H9 (cell line): ENCODE measurements around the gene TMEM176A. TPM values are rescaled to one million over a fixed set of nuclear protein-coding genes. Genes with fewer than 3 reads are reported as not detected.

Experiments
- DNase-seq: peaks from one replicate; pipeline ENCODE4 v3.0.0-alpha.2; 2017
- H2AFZ ChIP-seq: one replicate; pipeline ENCODE4 v1.6.1; 2013; ENCODE audit warnings: mild to moderate bottlenecking, low read length, control low read depth, moderate library complexity
- H2AK5ac ChIP-seq: 2 replicates; pipeline ENCODE4 v1.6.1; 2013; ENCODE audit warnings: low read length, control low read depth, mixed read lengths; ENCODE audit not compliant: insufficient read length
- H2BK120ac ChIP-seq: one replicate; pipeline ENCODE4 v1.6.1; 2013; ENCODE audit warnings: low read depth, mild to moderate bottlenecking, low read length, control low read depth, inconsistent platforms; ENCODE audit not compliant: poor library complexity, severe bottlenecking
- H2BK12ac ChIP-seq: 2 replicates; pipeline ENCODE4 v1.6.1; 2013; ENCODE audit warnings: low read length, control low read depth, mixed read lengths, low read depth; ENCODE audit not compliant: insufficient read length
- H2BK15ac ChIP-seq: 2 replicates; pipeline ENCODE4 v1.6.1; 2013; ENCODE audit warnings: low read depth, low read length, control low read depth
- H2BK20ac ChIP-seq: one replicate; pipeline ENCODE4 v1.6.1; 2013; ENCODE audit warnings: low read depth, mild to moderate bottlenecking, low read length, control low read depth, inconsistent platforms; ENCODE audit not compliant: poor library complexity, severe bottlenecking
- H2BK5ac ChIP-seq: 2 replicates; pipeline ENCODE4 v1.6.1; 2013; ENCODE audit warnings: low read length, control low read depth, mixed read lengths; ENCODE audit not compliant: insufficient read length
- H3K14ac ChIP-seq: 2 replicates; pipeline ENCODE4 v1.6.1; 2013; ENCODE audit warnings: low read length, control low read depth; ENCODE audit not compliant: insufficient read depth
- H3K18ac ChIP-seq: 2 replicates; pipeline ENCODE4 v1.6.1; 2013; ENCODE audit warnings: low read depth, mild to moderate bottlenecking, mixed read lengths, low read length, control low read depth; ENCODE audit not compliant: insufficient read length
- H3K23ac ChIP-seq: 2 replicates; pipeline ENCODE4 v1.6.1; 2013; ENCODE audit warnings: low read length, control low read depth, mixed read lengths, low read depth; ENCODE audit not compliant: insufficient read length
- H3K23me2 ChIP-seq: 2 replicates; pipeline ENCODE4 v1.6.1; 2013; ENCODE audit warnings: low read depth, mild to moderate bottlenecking, mixed read lengths, low read length, control low read depth; ENCODE audit not compliant: insufficient read length, poor library complexity, severe bottlenecking
- H3K27ac ChIP-seq: 2 replicates; pipeline ENCODE4 v1.5.1; 2013; ENCODE audit warnings: low read length, control low read depth, mixed read lengths, low read depth; ENCODE audit not compliant: insufficient read length
- H3K27me3 ChIP-seq: 2 replicates; pipeline ENCODE4 v1.6.1; 2013; ENCODE audit warnings: low read length, control low read depth, inconsistent platforms; ENCODE audit not compliant: insufficient read depth
- H3K4ac ChIP-seq: 2 replicates; pipeline ENCODE4 v1.6.1; 2013; ENCODE audit warnings: low read depth, mild to moderate bottlenecking, control low read depth, inconsistent platforms, low read length, moderate library complexity
- H3K4me1 ChIP-seq: 2 replicates; pipeline ENCODE4 v1.6.1; 2013; ENCODE audit warnings: low read length, control low read depth, inconsistent platforms; ENCODE audit not compliant: insufficient read depth
- H3K4me2 ChIP-seq: 2 replicates; pipeline ENCODE4 v1.6.1; 2013; ENCODE audit warnings: low read length, control low read depth, mixed read lengths; ENCODE audit not compliant: insufficient read length, insufficient read depth
- H3K56ac ChIP-seq: 2 replicates; pipeline ENCODE4 v1.6.1; 2013; ENCODE audit warnings: low read depth, mild to moderate bottlenecking, mixed read lengths, low read length, control low read depth; ENCODE audit not compliant: insufficient read length
- H3K79me1 ChIP-seq: 2 replicates; pipeline ENCODE4 v1.6.1; 2013; ENCODE audit warnings: low read depth, mild to moderate bottlenecking, moderate library complexity, low read length, control low read depth, inconsistent platforms; ENCODE audit not compliant: insufficient read depth, poor library complexity, severe bottlenecking
- H3K79me2 ChIP-seq: 2 replicates; pipeline ENCODE4 v1.6.1; 2013; ENCODE audit warnings: low read length, control low read depth, inconsistent platforms; ENCODE audit not compliant: insufficient read depth
- H3K9ac ChIP-seq: 2 replicates; pipeline ENCODE4 v1.6.1; 2013; ENCODE audit warnings: low read length, control low read depth, mixed read lengths; ENCODE audit not compliant: insufficient read length; ENCODE audit errors: extremely low read depth
- H3K9me3 ChIP-seq: one replicate; pipeline ENCODE4 v1.6.1; 2013; ENCODE audit warnings: low read depth, low read length, inconsistent platforms; ENCODE audit not compliant: control insufficient read depth
- H3T11ph ChIP-seq: one replicate; pipeline ENCODE4 v1.6.1; 2013; ENCODE audit warnings: mild to moderate bottlenecking, low read length, control low read depth, inconsistent platforms
- H4K20me1 ChIP-seq: one replicate; pipeline ENCODE4 v1.6.1; 2013; ENCODE audit not compliant: control insufficient read depth, insufficient read length, insufficient read depth
- H4K5ac ChIP-seq: 2 replicates; pipeline ENCODE4 v1.6.1; 2013; ENCODE audit warnings: low read depth, mild to moderate bottlenecking, mixed read lengths, low read length, control low read depth; ENCODE audit not compliant: insufficient read length
- H4K8ac ChIP-seq: replicated peaks from 2 replicates; pipeline ENCODE4 v1.6.1; 2013; ENCODE audit warnings: low read length, control low read depth, mixed read lengths, low read depth; ENCODE audit not compliant: insufficient read length
- H4K91ac ChIP-seq: 2 replicates; pipeline ENCODE4 v1.6.1; 2013; ENCODE audit warnings: low read depth, mild to moderate bottlenecking, moderate library complexity, mixed read lengths, low read length, control low read depth; ENCODE audit not compliant: insufficient read length
- H3K27ac Mint-ChIP-seq, 3 experiments: 2 replicates in 2 of 3; 3 replicates in 1 of 3; pipeline ENCODE4 v1.8.0; 2020 to 2021; ENCODE audit warnings: mixed read lengths in 3 of 3, mild to moderate bottlenecking in 1 of 3, moderate library complexity in 1 of 3
- H3K27me3 Mint-ChIP-seq: 2 replicates; pipeline ENCODE4 v1.8.0; 2021; ENCODE audit warnings: low read depth, mild to moderate bottlenecking, moderate library complexity, mixed read lengths
- H3K36me3 Mint-ChIP-seq, 3 experiments: 2 replicates in 2 of 3; 3 replicates in 1 of 3; pipeline ENCODE4 v1.8.0; 2020 to 2021; ENCODE audit warnings: low read depth in 3 of 3, mixed read lengths in 3 of 3; ENCODE audit not compliant: insufficient read depth in 1 of 3
- H3K4me1 Mint-ChIP-seq, 2 experiments: 2 replicates each; pipeline ENCODE4 v1.8.0; 2020; ENCODE audit warnings: mixed read lengths in 2 of 2
- H3K4me3 Mint-ChIP-seq, 2 experiments: 2 replicates in 1 of 2; 3 replicates in 1 of 2; pipeline ENCODE4 v1.8.0; 2020 to 2021; ENCODE audit warnings: mild to moderate bottlenecking in 2 of 2, mixed read lengths in 2 of 2, moderate library complexity in 1 of 2
- H3K9me3 Mint-ChIP-seq, 2 experiments: 2 replicates in 1 of 2; 3 replicates in 1 of 2; pipeline ENCODE4 v1.8.0; 2020; ENCODE audit warnings: mild to moderate bottlenecking in 2 of 2, mixed read lengths in 2 of 2, moderate library complexity in 1 of 2
- WGBS: extraction: QIAGEN DNeasy Blood & Tissue Kit; methylation state at CpG from one replicate; pipeline ENCODE4 v1.1.7; 2013; ENCODE audit warnings: missing lambda C conversion rate, low lambda C conversion rate, mixed read lengths; ENCODE audit not compliant: insufficient read length; ENCODE audit errors: extremely low coverage; 5-methylcytosine and 5-hydroxymethylcytosine counted together
- total RNA-seq: library from RNA; stranded (reverse); gene quantifications from 2 replicates; pipeline ENCODE4 v1.2.1, GENCODE V29; 2021
- TF ChIP-seq, protein P1 (sequence below): fragments of 200-600 bp; sonication (generic); conservative IDR thresholded peaks from 3 replicates; pipeline ENCODE4 v1.8.0; 2021; ENCODE audit warnings: antibody characterized with exemption, mild to moderate bottlenecking

Gene TMEM176A
- total RNA-seq, 1 experiment from 2014 or later: not detected

DNA sequence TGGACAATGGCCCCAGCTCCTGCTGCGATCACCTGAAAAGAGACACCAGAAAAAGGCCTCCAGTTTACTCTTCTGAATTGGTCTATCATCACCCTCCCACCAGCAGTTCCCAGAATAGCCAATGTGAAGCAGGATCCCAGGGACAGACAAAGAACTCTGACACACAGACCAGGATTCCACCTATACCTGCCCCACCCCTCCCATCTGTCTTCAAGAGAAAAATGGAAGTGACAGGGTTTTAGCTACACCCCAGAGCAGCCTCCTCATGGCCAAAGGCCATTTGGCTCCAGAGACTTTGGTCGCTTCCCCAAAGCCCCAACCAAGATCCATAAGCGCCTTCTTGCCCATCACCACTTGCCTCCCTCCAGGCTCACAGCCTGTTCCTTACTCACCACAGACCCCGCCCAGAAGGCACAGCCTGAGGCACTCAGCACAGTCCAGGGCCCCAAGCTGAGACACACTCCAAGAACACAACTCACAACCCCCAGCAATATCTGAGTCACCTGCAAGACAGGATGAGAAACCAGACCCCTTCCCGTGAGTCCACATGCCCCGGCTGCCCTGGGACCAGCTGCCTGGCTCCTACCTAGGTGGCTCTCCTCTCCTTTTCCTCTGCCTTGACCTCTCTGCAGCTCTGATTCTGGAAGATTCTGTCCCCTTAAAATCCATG lies 6.9 kb upstream of the TMEM176A start:
- Histone ChIP-seq H3K14ac (no peak overlapping the region), H3K79me2 (no peaks in the 10 kb centered on the region), H2AFZ (no peak overlapping the region), H2BK5ac (no peak overlapping the region), H3K56ac (no peak overlapping the region), H2BK20ac (no peak overlapping the region), H3T11ph (no peak overlapping the region), H3K23ac (no peak overlapping the region), H3K27me3 (no peaks in the 10 kb centered on the region), H3K4ac (no peak overlapping the region), H4K8ac (no peak overlapping the region), H3K23me2 (no peaks in the 10 kb centered on the region), H3K9me3 (no peaks in the 10 kb centered on the region), H3K4me2 (no peak overlapping the region), H4K91ac (no peak overlapping the region), H2AK5ac (no peak overlapping the region), H3K79me1 (no peaks in the 10 kb centered on the region), H3K18ac (no peak overlapping the region), H3K4me1 (no peaks in the 10 kb centered on the region), H3K9ac (no peak overlapping the region), H3K27ac (no peak overlapping the region), H4K20me1 (no peaks in the 10 kb centered on the region), H4K5ac (no peak overlapping the region), H2BK120ac (no peak overlapping the region), H2BK15ac (no peak overlapping the region), H2BK12ac (no peak overlapping the region)
- H3K27me3 Mint-ChIP-seq: peaks cover 28% of the 10 kb centered on the region
- H3K36me3 Mint-ChIP-seq: peaks cover 0 to 6% (median 2%) of the 10 kb centered on the region in 3 experiments; a peak in 3 of 7 replicates
- H3K9me3 Mint-ChIP-seq: peaks cover 5 to 10% of the 10 kb centered on the region in 2 experiments; a peak in 2 of 5 replicates
- DNase-seq: no peak
- peaks cover 0 to 5% of the 10 kb centered on the region in 2 experiments; a peak in 2 of 4 replicates for H3K4me1 Mint-ChIP-seq
- TF ChIP-seq, protein P1, sequence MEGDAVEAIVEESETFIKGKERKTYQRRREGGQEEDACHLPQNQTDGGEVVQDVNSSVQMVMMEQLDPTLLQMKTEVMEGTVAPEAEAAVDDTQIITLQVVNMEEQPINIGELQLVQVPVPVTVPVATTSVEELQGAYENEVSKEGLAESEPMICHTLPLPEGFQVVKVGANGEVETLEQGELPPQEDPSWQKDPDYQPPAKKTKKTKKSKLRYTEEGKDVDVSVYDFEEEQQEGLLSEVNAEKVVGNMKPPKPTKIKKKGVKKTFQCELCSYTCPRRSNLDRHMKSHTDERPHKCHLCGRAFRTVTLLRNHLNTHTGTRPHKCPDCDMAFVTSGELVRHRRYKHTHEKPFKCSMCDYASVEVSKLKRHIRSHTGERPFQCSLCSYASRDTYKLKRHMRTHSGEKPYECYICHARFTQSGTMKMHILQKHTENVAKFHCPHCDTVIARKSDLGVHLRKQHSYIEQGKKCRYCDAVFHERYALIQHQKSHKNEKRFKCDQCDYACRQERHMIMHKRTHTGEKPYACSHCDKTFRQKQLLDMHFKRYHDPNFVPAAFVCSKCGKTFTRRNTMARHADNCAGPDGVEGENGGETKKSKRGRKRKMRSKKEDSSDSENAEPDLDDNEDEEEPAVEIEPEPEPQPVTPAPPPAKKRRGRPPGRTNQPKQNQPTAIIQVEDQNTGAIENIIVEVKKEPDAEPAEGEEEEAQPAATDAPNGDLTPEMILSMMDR: no peak
- H3K27ac Mint-ChIP-seq: no peak overlapping the region
- H3K4me3 Mint-ChIP-seq: no peak overlapping the region
- no CpG with 5 or more reads among the region's 6 CpGs for WGBS
